IMR-90 (cell line): ENCODE measurements around the gene MUC5B. TPM values are rescaled to one million over a fixed set of nuclear protein-coding genes. Genes with fewer than 3 reads are reported as not detected.

Source experiments
- ATAC-seq: fragments of 200-7000 bp; cut with Tn5 transposase; 2 replicates; pipeline ENCODE4 v1.9.1; 2020; ENCODE audit warnings: low read depth, mild to moderate bottlenecking, moderate library complexity
- BruUV-seq: library from RNA; stranded (reverse); fragments of 400-500 nt; replicated peaks from 2 replicates; lab custom pipeline; 2021; lab: Mats Ljungman, UMichigan
- CTCF ChIA-PET: fragments of 300-600 bp; formaldehyde crosslinking; extraction: SDS; loops from one replicate; lab custom pipeline; 2021; ENCODE audit warnings: antibody characterized with exemption; lab: Yijun Ruan, JAX
- POLR2A ChIA-PET: fragments of 300-600 bp; sonication (Branson Sonifier 250); formaldehyde crosslinking; loops from one replicate; lab custom pipeline; 2022; ENCODE audit warnings: antibody characterized with exemption; ENCODE audit not compliant: unreplicated experiment; lab: Charles Lee
- DNase-seq: peaks from one replicate; pipeline ENCODE4 v3.0.0; 2013
- H2AFZ ChIP-seq: replicated peaks from 2 replicates; pipeline ENCODE3; 2013; ENCODE audit warnings: low read length, mild to moderate bottlenecking; ENCODE audit not compliant: poor library complexity
- H2AK5ac ChIP-seq: 2 replicates; pipeline ENCODE4 v1.6.1; 2013; ENCODE audit warnings: low read depth, low read length, inconsistent platforms
- H2AK9ac ChIP-seq: replicated peaks from 2 replicates; pipeline ENCODE3; 2013; ENCODE audit warnings: mild to moderate bottlenecking, low read depth, low read length, moderate library complexity; ENCODE audit not compliant: poor library complexity
- H2BK120ac ChIP-seq: 2 replicates; pipeline ENCODE4 v1.6.1; 2013; ENCODE audit warnings: low read depth, low read length, inconsistent platforms
- H2BK15ac ChIP-seq: 3 replicates; pipeline ENCODE4 v1.6.1; 2013; ENCODE audit warnings: low read depth, low read length, inconsistent platforms
- H2BK20ac ChIP-seq: 2 replicates; pipeline ENCODE4 v1.6.1; 2013; ENCODE audit warnings: low read depth, mild to moderate bottlenecking, inconsistent platforms, low read length, moderate library complexity
- H2BK5ac ChIP-seq: 2 replicates; pipeline ENCODE4 v1.6.1; 2013; ENCODE audit warnings: mild to moderate bottlenecking, low read depth, low read length, inconsistent platforms; ENCODE audit not compliant: poor library complexity, severe bottlenecking
- H3K14ac ChIP-seq: replicated peaks from 2 replicates; pipeline ENCODE4 v1.6.1; 2013; ENCODE audit warnings: low read depth, low read length, inconsistent platforms
- H3K18ac ChIP-seq: 2 replicates; pipeline ENCODE4 v1.6.1; 2013; ENCODE audit warnings: low read depth, low read length, control low read depth
- H3K23ac ChIP-seq: 2 replicates; pipeline ENCODE4 v1.6.1; 2013; ENCODE audit warnings: low read depth, low read length, inconsistent platforms
- H3K27ac ChIP-seq: 2 replicates; pipeline ENCODE4 v1.5.1; 2013; ENCODE audit warnings: mild to moderate bottlenecking, control low read depth, low read length; ENCODE audit not compliant: insufficient read depth
- H3K27me3 ChIP-seq: 2 replicates; pipeline ENCODE4 v1.6.1; 2013; ENCODE audit warnings: low read length; ENCODE audit not compliant: control insufficient read depth, insufficient read depth
- H3K36me3 ChIP-seq: 2 replicates; pipeline ENCODE4 v1.6.1; 2013; ENCODE audit warnings: low read length, mixed read lengths; ENCODE audit not compliant: control insufficient read depth, insufficient read depth
- H3K4ac ChIP-seq: 2 replicates; pipeline ENCODE4 v1.6.1; 2013; ENCODE audit warnings: low read depth, low read length, inconsistent platforms
- H3K4me1 ChIP-seq: 2 replicates; pipeline ENCODE4 v1.6.1; 2013; ENCODE audit warnings: low read length, mixed read lengths; ENCODE audit not compliant: control insufficient read depth, insufficient read depth
- H3K4me2 ChIP-seq: 2 replicates; pipeline ENCODE4 v1.6.1; 2013; ENCODE audit warnings: low read depth, mild to moderate bottlenecking, control low read depth, low read length, moderate library complexity
- H3K4me3 ChIP-seq: 2 replicates; pipeline ENCODE4 v1.5.1; 2013; ENCODE audit warnings: low read depth, mild to moderate bottlenecking, control low read depth, low read length, moderate library complexity; ENCODE audit not compliant: insufficient read depth
- H3K56ac ChIP-seq: 2 replicates; pipeline ENCODE4 v1.6.1; 2013; ENCODE audit warnings: low read length, inconsistent platforms; ENCODE audit not compliant: insufficient read depth; ENCODE audit errors: extremely low read depth
- H3K79me1 ChIP-seq, 2 experiments: 2 replicates each; pipeline ENCODE4 v1.6.1; 2013; ENCODE audit warnings: low read length in 2 of 2, inconsistent platforms in 1 of 2, low read depth in 1 of 2
- H3K9ac ChIP-seq: 2 replicates; pipeline ENCODE4 v1.6.1; 2013; ENCODE audit warnings: low read depth, low read length, control low read depth
- H3K9me1 ChIP-seq: 2 replicates; pipeline ENCODE4 v1.6.1; 2013; ENCODE audit warnings: low read length, inconsistent platforms; ENCODE audit not compliant: insufficient read depth
- H3K9me3 ChIP-seq: 2 replicates; pipeline ENCODE4 v1.6.1; 2013; ENCODE audit warnings: low read length; ENCODE audit not compliant: control insufficient read depth, insufficient read depth
- H4K20me1 ChIP-seq: 2 replicates; pipeline ENCODE4 v1.6.1; 2013; ENCODE audit warnings: low read length, inconsistent platforms; ENCODE audit not compliant: insufficient read depth
- H4K5ac ChIP-seq: 2 replicates; pipeline ENCODE4 v1.6.1; 2013; ENCODE audit warnings: mild to moderate bottlenecking, low read depth, low read length, control low read depth
- H4K8ac ChIP-seq, 2 experiments: 2 replicates each; pipeline ENCODE4 v1.6.1; 2013; ENCODE audit warnings: low read depth in 2 of 2, low read length in 2 of 2, control low read depth in 1 of 2, inconsistent platforms in 1 of 2
- H4K91ac ChIP-seq: 2 replicates; pipeline ENCODE4 v1.6.1; 2013; ENCODE audit warnings: low read depth, low read length, inconsistent platforms; ENCODE audit not compliant: insufficient read depth
- BHLHE40 ChIP-seq: fragments of 150-350 bp; IDR thresholded peaks from 2 replicates; pipeline ENCODE4 v1.6.1; 2016; ENCODE audit warnings: mild to moderate bottlenecking, low read depth, low read length
- CEBPB ChIP-seq: IDR thresholded peaks from 2 replicates; pipeline ENCODE4 v1.6.1; 2012; ENCODE audit warnings: low read depth, low read length, improper control_type of control experiment
- CHD1 ChIP-seq: IDR thresholded peaks from 2 replicates; pipeline ENCODE4 v1.6.1; 2012; ENCODE audit warnings: low read depth, low read length, improper control_type of control experiment
- CTCF ChIP-seq: conservative IDR thresholded peaks from 2 replicates; pipeline ENCODE4 v1.5.1; 2012; ENCODE audit warnings: mild to moderate bottlenecking, low read depth, low read length, improper control_type of control experiment
- ELK1 ChIP-seq: fragments of 150-350 bp; IDR thresholded peaks from 2 replicates; pipeline ENCODE4 v1.6.1; 2016; ENCODE audit warnings: low read depth, mild to moderate bottlenecking, low read length, moderate library complexity, borderline replicate concordance
- FOS ChIP-seq: fragments of 150-350 bp; IDR thresholded peaks from 2 replicates; pipeline ENCODE4 v1.6.1; 2016; ENCODE audit warnings: low read depth, low read length
- MAFK ChIP-seq: IDR thresholded peaks from 2 replicates; pipeline ENCODE4 v1.6.1; 2012; ENCODE audit warnings: low read depth, low read length, improper control_type of control experiment
- MAZ ChIP-seq: IDR thresholded peaks from 2 replicates; pipeline ENCODE4 v1.6.1; 2012; ENCODE audit warnings: low read depth, mild to moderate bottlenecking, low read length, improper control_type of control experiment, moderate library complexity, borderline replicate concordance
- MXI1 ChIP-seq: IDR thresholded peaks from 2 replicates; pipeline ENCODE4 v1.6.1; 2012; ENCODE audit warnings: low read depth, mild to moderate bottlenecking, low read length, moderate library complexity, borderline replicate concordance
- NFE2L2 ChIP-seq: fragments of 150-350 bp; IDR thresholded peaks from 2 replicates; pipeline ENCODE4 v1.6.1; 2016; ENCODE audit warnings: low read depth, mild to moderate bottlenecking, low read length
- POLR2A ChIP-seq: IDR thresholded peaks from 2 replicates; pipeline ENCODE4 v1.6.1; 2012; ENCODE audit warnings: mild to moderate bottlenecking, low read depth, low read length
- RAD21 ChIP-seq: IDR thresholded peaks from 2 replicates; pipeline ENCODE4 v1.6.1; 2012; ENCODE audit warnings: low read length, improper control_type of control experiment
- RCOR1 ChIP-seq: IDR thresholded peaks from 2 replicates; pipeline ENCODE4 v1.6.1; 2012; ENCODE audit warnings: mild to moderate bottlenecking, low read length, improper control_type of control experiment; ENCODE audit not compliant: insufficient replicate concordance
- RFX5 ChIP-seq: IDR thresholded peaks from 2 replicates; pipeline ENCODE4 v1.8.0; 2012; ENCODE audit warnings: low read depth, mild to moderate bottlenecking, low read length, moderate library complexity
- SMC3 ChIP-seq: fragments of 150-350 bp; IDR thresholded peaks from 2 replicates; pipeline ENCODE4 v1.6.1; 2016; ENCODE audit warnings: low read depth, mild to moderate bottlenecking, antibody characterized with exemption, low read length, moderate library complexity
- USF2 ChIP-seq: fragments of 150-350 bp; IDR thresholded peaks from 2 replicates; pipeline ENCODE4 v1.6.1; 2017; ENCODE audit warnings: mild to moderate bottlenecking, antibody characterized with exemption, low read length, low read depth
- WGBS, 2 experiments: methylation state at CpG; one replicate each; pipeline versions ENCODE4 v1.1.5 to v1.1.7; 2013; ENCODE audit warnings: missing lambda C conversion rate in 2 of 2; ENCODE audit not compliant: insufficient read length in 1 of 2; ENCODE audit errors: extremely low coverage in 2 of 2; 5-methylcytosine and 5-hydroxymethylcytosine counted together
- dilution Hi-C: fragments of 300-500 bp; cut with HindIII; formaldehyde crosslinking; loops from one replicate; pipeline ENCODE4 v1.14.3; 2018; ENCODE audit warnings: low sequenced_read_pairs; ENCODE audit not compliant: unreplicated experiment
- in situ Hi-C: fragments of 300-500 bp; cut with MboI; formaldehyde crosslinking; loops from 3 replicates; pipeline ENCODE4 v1.14.3; 2019; ENCODE audit warnings: low sequenced_read_pairs, inconsistent platforms, mixed read lengths
- intact Hi-C: fragments of 100-400 bp; cut with micrococcal nuclease; formaldehyde crosslinking; loops from 2 replicates; pipeline ENCODE4 v1.10.0; 2022
- polyA plus RNA-seq, 3 experiments: library from polyadenylated mRNA; depleted of rRNA; stranded (reverse); fragments of >200 nt; gene quantifications; 2 replicates each; pipeline ENCODE4 v1.2.3, GENCODE V29; 2012; ENCODE audit warnings: low replicate concordance in 1 of 3
- total RNA-seq: library from RNA; depleted of rRNA; stranded (reverse); fragments of >200 nt; gene quantifications from 2 replicates; pipeline ENCODE4 v1.2.3, GENCODE V29; 2012

Gene MUC5B
- total and polyA plus RNA-seq, 2 of the 4 experiments (the other 2 are of a cell fraction), result not detected

GRCh38 chr11:1259076-1259461 lies 36.2 kb downstream of the MUC5B start:
- BruUV-seq, result no TSS peak
- H3K4me3 ChIP-seq, result no peak overlapping the region
- H3K9me3 ChIP-seq, result peaks cover under 1% of the 10 kb centered on the region; the same call in 1 of the 2 replicates
- no peak overlapping the region for H2BK120ac ChIP-seq
- no peak overlapping the region for H3K4me2 ChIP-seq
- H3K14ac ChIP-seq, result no peak overlapping the region
- in situ Hi-C loops (no loop called here), dilution Hi-C loops (no loop called here), intact Hi-C loops (no loop called here)
- no peak overlapping the region for H4K91ac ChIP-seq
- TF ChIP-seq POLR2A, result no peak
- TF ChIP-seq USF2, result no peak
- no peak for TF ChIP-seq CTCF
- TF ChIP-seq MAFK, result no peak
- TF ChIP-seq RCOR1, result no peak
- TF ChIP-seq SMC3, result no peak
- no peak for TF ChIP-seq CHD1
- TF ChIP-seq CEBPB, result no peak
- no peak for TF ChIP-seq NFE2L2
- no peak for TF ChIP-seq FOS
- no peak for TF ChIP-seq RAD21
- TF ChIP-seq ELK1, result no peak
- TF ChIP-seq MXI1, result no peak
- TF ChIP-seq RFX5, result no peak
- no peak for TF ChIP-seq BHLHE40
- no peak for TF ChIP-seq MAZ
- no peak overlapping the region for H3K18ac ChIP-seq
- H3K79me1 ChIP-seq, result no peaks in the 10 kb centered on the region
- H4K5ac ChIP-seq, result no peak overlapping the region
- ChIA-PET CTCF (no interaction called here), POLR2A (no interaction called here)
- DNase-seq (no peak), ATAC-seq (no peak)
- H3K9ac ChIP-seq, result no peak overlapping the region
- no peak overlapping the region for H3K4ac ChIP-seq
- no peak overlapping the region for H3K27ac ChIP-seq
- H3K23ac ChIP-seq, result no peak overlapping the region
- no peak overlapping the region for H3K56ac ChIP-seq
- no peak overlapping the region for H4K8ac ChIP-seq
- H2AK9ac ChIP-seq, result no peak overlapping the region
- peaks cover 11% of the 10 kb centered on the region for H3K4me1 ChIP-seq
- no peak overlapping the region for H2AFZ ChIP-seq
- no peaks in the 10 kb centered on the region for H3K36me3 ChIP-seq
- no peaks in the 10 kb centered on the region for H3K27me3 ChIP-seq
- no peak overlapping the region for H2BK15ac ChIP-seq
- H2AK5ac ChIP-seq, result no peak overlapping the region
- no peak overlapping the region for H2BK20ac ChIP-seq
- H3K9me1 ChIP-seq, result peaks cover 5% of the 10 kb centered on the region; the same call in 1 of the 2 replicates
- no peak overlapping the region for H2BK5ac ChIP-seq
- H4K20me1 ChIP-seq, result no peaks in the 10 kb centered on the region
- WGBS, 2 experiments, result no CpG with 5 or more reads among the region's 7 CpGs
